Right atrium auricular region (tissue), 2 donors: ENCODE results near the gene NCKAP5. TPM values are rescaled to one million over a fixed set of nuclear protein-coding genes. Genes with fewer than 3 reads are reported as not detected.
"Not testable (repeated sequence)": the region's sequence is repeated elsewhere in the genome, so short reads cannot be mapped to it uniquely, and the experiment has no call there.

Experiments used
- DNase-seq: peaks from one replicate; pipeline ENCODE4 v3.0.0-alpha.2; 2019; ENCODE audit warnings: low spot score
- H3K27ac ChIP-seq, 2 donors: fragments of 200-600 bp; sonication (generic); 1 replicate in 1 of 2; 2 replicates in 1 of 2; pipeline ENCODE4 v1.5.1; 2016 to 2019
- H3K27me3 ChIP-seq, 2 donors: fragments of 200-600 bp; sonication (generic); one replicate each; pipeline versions ENCODE4 v1.5.1 to v1.6.0; 2017 to 2019
- H3K36me3 ChIP-seq: fragments of 200-600 bp; sonication (generic); one replicate; pipeline ENCODE4 v1.5.1; 2016
- H3K4me1 ChIP-seq, 2 donors: fragments of 200-600 bp; sonication (generic); one replicate each; pipeline versions ENCODE4 v1.5.1 to v1.6.0; 2017 to 2019
- H3K4me3 ChIP-seq, 2 donors: fragments of 200-600 bp; sonication (generic); 1 replicate in 1 of 2; 2 replicates in 1 of 2; pipeline ENCODE4 v1.5.1; 2017 to 2019; ENCODE audit warnings: mild to moderate bottlenecking in 1 of 2, moderate library complexity in 1 of 2
- H3K9me3 ChIP-seq, 2 donors: fragments of 200-600 bp; sonication (generic); one replicate each; pipeline ENCODE4 v1.5.1; 2019
- CTCF ChIP-seq, 2 donors: fragments of 200-600 bp; sonication (generic); IDR thresholded peaks; one replicate each; pipeline ENCODE4 v1.5.1; 2019; ENCODE audit warnings: antibody characterized with exemption in 2 of 2
- total RNA-seq, 2 donors: library from RNA; depleted of rRNA; stranded (reverse); fragments of >200 nt; gene quantifications; one replicate each; pipeline ENCODE4 v1.1.0, GENCODE V29; 2016

Gene NCKAP5
- total RNA-seq, 2 donors from 2014 or later: 3.6 to 5.4 TPM

GRCh38 chr2:133213651-133214050 lies 354.6 kb downstream of the NCKAP5 start:
- Histone ChIP-seq H3K9me3 (peaks cover 0 to 7% of the 10 kb centered on the region in 2 donors), H3K4me1 (no peaks in the 10 kb centered on the region), H3K4me3 (no peak overlapping the region), H3K27ac (no peak overlapping the region), H3K36me3 (no peaks in the 10 kb centered on the region), H3K27me3 (no peaks in the 10 kb centered on the region)
- TF ChIP-seq CTCF (IDR thresholded peaks at IDR 0.05): no peak
- DNase-seq: no peak

- H3K4me1 ChIP-seq: no peaks in the 10 kb centered on the region
- peaks cover 0 to 12% of the 10 kb centered on the region in 2 donors for H3K9me3 ChIP-seq
- TF ChIP-seq CTCF (IDR thresholded peaks at IDR 0.05): no peak
Measured at GRCh38 chr2:133209325-133209724, 358.9 kb downstream of the NCKAP5 start.

GRCh38 chr2:133206666-133207065 lies 361.6 kb downstream of the NCKAP5 start:
- H3K27ac ChIP-seq, DNase-seq, H3K27me3 ChIP-seq, H3K36me3 ChIP-seq, H3K4me3 ChIP-seq, H3K4me1 ChIP-seq: not testable (repeated sequence)
- H3K9me3 ChIP-seq: peaks cover 0 to 12% of the 10 kb centered on the region in 2 donors

More at GRCh38 chr2:133209325-133209724, 358.9 kb downstream of the NCKAP5 start:
- Histone ChIP-seq H3K4me3 (no peak overlapping the region), H3K27me3 (no peaks in the 10 kb centered on the region), H3K27ac (no peak overlapping the region), H3K36me3 (no peaks in the 10 kb centered on the region)
- DNase-seq: no peak

GRCh38 chr2:133204421-133204820 lies 363.8 kb downstream of the NCKAP5 start:
- DNase-seq: no peak
- H3K4me3 ChIP-seq: no peak overlapping the region
- TF ChIP-seq CTCF (IDR thresholded peaks at IDR 0.05): no peak

GRCh38 chr2:133200684-133201421 lies 367.4 kb downstream of the NCKAP5 start:
- H3K4me1 ChIP-seq: no peaks in the 10 kb centered on the region
- no peaks in the 10 kb centered on the region for H3K27me3 ChIP-seq
- no peak overlapping the region for H3K27ac ChIP-seq
- no peak overlapping the region for H3K4me3 ChIP-seq
- DNase-seq: no peak
- no peaks in the 10 kb centered on the region for H3K36me3 ChIP-seq
- no peaks in the 10 kb centered on the region for H3K9me3 ChIP-seq
- TF ChIP-seq CTCF (IDR thresholded peaks at IDR 0.05): no peak

More at GRCh38 chr2:133204421-133204820, 363.8 kb downstream of the NCKAP5 start:
- Histone ChIP-seq H3K4me1 (no peaks in the 10 kb centered on the region), H3K27ac (no peak overlapping the region), H3K36me3 (no peaks in the 10 kb centered on the region), H3K9me3 (peaks cover 0 to 12% of the 10 kb centered on the region in 2 donors), H3K27me3 (no peaks in the 10 kb centered on the region)

GRCh38 chr2:133198678-133199077 lies 369.6 kb downstream of the NCKAP5 start:
- no peak for DNase-seq
- TF ChIP-seq CTCF (IDR thresholded peaks at IDR 0.05): no peak
- H3K4me3 ChIP-seq: no peak overlapping the region
- no peaks in the 10 kb centered on the region for H3K36me3 ChIP-seq
- H3K4me1 ChIP-seq: no peaks in the 10 kb centered on the region
- H3K27ac ChIP-seq: no peak overlapping the region
- no peaks in the 10 kb centered on the region for H3K9me3 ChIP-seq
- no peaks in the 10 kb centered on the region for H3K27me3 ChIP-seq
